ENCODE results near the gene UBE2L5.

UBE2L5 gene

DNA sequence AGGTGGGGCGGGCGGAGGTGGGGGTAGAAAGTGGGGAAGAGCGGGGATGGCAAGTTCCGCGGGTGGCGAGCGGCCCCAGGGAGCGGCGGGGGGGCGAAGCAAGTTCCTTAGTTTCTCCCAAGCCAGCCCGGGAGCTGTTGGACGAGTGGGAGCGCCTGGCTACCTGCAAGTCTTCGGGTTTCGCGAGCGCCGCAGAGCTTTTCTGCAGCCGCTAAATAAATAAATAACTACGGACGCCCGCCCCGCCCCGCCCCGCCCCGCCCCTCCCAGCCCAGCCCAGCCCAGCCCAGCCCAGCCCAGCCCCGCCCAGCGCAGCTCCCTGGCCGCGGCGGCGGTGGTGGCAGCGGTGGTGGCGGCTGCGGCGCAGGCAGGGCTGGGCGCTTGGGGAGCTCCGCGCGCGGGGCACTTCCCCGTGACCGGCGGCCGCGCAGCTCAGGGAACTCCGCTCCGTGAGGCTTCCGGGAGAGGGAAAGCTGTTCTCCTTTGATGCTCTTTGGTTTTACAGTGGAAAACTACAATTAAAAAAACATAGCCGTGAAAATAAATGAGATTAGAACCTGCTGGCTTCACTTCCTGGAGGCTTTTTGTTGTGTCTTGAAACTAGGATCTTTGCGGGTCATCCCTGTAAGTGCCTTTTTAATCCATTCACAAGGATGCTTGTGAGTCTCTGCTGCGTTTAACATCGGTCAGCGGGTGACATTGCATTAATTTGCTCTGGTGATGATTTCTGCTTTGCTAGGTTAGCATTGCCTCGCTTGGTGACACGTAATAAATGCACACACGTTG is at the start of gene UBE2L5:
UBE2L5 (plus strand) TSS at position 440 of the 786 bp plus-strand sequence. CDS start 5,498 bp downstream, outside the sequence.
- DNase-seq: peak; percentile 94

DNA sequence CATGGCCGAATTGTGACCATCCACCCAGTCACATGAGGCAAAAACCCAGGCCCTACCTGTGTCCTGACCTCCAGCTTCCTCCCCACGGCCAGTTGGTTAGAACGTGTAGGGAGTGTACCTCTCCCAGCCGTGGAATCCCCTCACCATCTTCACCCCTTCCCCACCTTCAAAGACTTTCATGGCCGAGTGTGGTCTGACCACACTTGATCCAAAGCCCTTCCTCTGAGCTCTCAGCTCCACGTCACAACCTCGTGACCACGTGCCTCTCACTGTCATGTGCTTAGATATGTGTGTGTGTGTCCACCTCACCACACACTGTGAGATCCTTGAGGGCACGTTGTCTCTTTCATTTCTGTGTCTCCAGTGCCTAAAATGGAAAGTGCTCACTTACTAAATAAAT is 48.6 kb upstream of the UBE2L5 start:
- no peak for DNase-seq

DNA sequence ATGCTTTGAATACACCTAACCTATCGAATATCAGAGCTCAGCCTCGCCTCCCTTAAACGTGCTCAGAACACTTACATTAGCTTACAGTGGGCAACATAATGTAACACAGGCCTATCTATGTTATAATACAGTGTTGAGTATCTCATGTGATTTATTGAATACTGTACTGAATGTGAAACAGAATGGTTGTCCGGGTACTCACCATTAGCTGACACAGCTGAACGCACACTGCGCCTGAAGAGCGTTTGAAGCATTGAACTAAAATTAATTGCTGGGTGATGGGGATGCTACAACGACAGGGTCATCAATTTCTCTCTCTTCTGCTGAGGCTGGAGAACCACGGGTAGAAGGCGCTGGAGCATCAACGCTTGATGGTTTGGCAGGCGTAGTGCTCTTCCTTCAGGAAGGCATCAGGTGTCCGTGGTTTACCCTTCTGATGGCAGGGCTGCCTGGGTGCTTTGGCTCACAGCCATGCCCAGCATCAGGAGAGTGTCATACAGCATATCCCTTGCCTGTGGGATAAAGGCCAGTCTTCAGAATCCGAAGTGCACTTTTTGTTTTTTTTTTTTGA is 46.9 kb upstream of the UBE2L5 start:
- DNase-seq: no peak

DNA sequence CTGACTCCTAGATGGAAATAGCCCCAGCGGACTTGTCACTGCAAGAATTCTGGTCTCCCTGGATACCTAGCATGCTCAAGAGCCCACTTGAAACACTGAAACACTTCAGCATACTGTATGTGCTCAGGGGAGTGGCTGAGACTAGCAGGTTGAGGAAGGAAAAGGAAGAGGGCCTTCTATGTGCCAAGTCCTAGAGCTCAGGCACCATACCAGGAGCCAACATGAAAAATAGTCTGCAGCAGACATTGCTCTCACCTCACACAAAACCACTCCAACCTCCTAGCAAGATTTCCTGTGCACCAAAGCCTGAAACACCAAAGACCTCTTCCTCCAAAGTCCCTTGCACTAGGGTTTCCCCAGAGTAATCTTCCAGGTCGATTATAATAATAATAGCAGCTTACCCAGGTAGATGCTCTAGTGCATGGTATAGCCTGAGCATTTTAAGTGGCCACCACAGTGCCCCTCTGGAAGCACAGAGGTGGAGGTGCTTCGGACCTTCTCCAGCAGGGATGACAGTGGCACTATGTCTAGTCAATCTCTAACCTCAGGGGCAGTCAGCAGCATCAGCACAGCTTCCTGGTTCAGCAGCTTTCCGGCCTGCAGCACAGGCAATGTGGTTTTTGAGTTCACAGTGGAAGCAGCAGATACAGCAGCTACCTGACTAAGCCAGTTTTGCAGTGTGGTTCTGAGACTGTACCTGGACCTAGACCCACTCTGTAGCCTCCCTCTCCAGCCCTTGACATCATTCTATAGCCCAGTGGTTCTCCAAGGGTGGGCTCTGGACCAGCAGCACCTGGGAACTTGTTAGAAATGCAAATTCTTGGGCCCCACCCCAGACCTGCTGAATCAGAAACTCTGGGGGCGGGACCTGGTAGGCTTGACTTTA is 45.6 kb upstream of the UBE2L5 start:
- DNase-seq: peak; percentile 63

DNA sequence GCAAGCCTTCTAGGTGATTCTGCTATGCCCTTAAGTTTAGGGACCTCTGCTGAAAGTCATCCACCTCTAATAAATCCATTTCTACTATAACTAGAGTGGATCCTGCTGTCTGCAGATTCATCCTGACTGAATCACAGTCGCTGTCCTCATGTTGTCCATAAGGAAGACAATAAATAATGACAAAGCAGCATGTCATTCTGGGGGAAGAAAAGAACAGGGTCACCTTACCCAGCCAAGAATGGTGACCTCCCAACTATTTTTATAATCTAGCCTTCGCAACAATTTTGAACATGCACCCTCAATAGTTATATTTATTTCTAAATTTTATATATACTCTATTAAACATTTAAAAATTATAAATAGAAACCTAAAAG is 45.0 kb upstream of the UBE2L5 start:
- no peak for DNase-seq

- no peak for DNase-seq
Measured at GRCh38 chr13:30378191-30378590, 44.1 kb upstream of the UBE2L5 start.

- no peak for DNase-seq
Measured at GRCh38 chr13:30381049-30381448, 41.2 kb upstream of the UBE2L5 start.

GRCh38 chr13:30382836-30383525 is 39.3 kb upstream of the UBE2L5 start:
- no peak for DNase-seq

GRCh38 chr13:30388406-30389283 is 33.6 kb upstream of the UBE2L5 start:
- no peak for DNase-seq

DNA sequence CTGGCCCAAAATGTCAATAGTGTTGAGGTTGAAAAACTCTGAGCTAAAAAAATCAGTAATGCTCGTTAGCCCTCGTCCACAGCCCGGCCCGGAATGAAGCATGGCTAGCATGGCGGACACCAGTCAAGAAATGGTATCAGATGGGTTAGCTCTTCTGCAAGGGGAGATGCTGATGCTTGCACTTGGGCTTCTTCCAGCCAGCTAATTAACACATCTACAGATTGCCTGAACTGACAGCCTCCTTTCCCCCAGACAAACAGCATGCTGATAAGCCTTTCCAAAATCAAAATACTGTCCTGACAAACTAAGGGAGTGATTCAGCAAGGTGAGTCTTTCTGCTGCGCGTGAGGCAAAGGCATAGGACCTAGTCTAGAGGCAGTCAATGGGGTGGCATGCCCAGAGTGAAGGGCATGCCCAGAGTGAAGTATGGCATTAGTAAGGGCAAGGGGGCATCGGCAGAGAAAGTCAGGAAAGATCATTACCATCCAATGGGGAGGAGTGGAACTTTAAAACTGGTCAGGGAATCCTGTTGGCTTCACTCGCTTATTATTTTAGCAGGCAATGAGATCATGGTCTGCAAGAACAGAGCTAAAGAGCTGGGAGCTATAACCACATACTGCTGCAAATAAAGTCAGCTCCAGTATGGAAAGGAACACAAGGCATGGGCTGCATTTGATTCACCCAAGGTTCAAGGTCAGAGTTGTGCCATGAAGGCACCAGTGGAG is 30.2 kb upstream of the UBE2L5 start:
- no peak for DNase-seq

GRCh38 chr13:30392681-30393045 is 29.6 kb upstream of the UBE2L5 start:
- no peak for DNase-seq

- DNase-seq: no peak
Measured at GRCh38 chr13:30394751-30395191, 27.5 kb upstream of the UBE2L5 start.

GRCh38 chr13:30395192-30396158 is 26.8 kb upstream of the UBE2L5 start:
- DNase-seq: peak; percentile 77

- DNase-seq: no peak
Measured at GRCh38 chr13:30396434-30397075, 25.7 kb upstream of the UBE2L5 start.

DNA sequence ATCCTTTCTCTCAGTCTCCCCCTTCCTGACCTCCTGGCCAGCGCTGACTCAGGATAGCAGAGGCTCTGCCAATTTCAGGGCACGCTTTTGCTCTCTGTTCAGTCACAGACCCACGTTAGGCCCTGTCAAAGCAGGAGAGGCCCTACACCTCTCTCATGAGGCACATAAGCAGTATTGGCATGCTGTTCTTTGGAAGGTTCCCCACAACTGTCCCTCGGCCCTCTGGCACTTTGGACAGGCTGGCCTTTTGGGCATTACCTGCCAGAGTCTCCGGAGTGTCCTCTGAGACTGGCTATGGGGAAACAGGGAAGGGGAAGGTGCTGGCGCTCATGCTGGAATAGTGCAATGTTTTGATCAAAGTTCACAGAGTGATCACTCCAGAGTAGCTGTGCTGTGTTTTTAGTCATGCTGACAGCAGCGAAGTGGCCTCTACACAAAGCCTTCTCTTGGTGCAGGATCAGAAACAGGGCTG is 23.7 kb upstream of the UBE2L5 start:
- no peak for DNase-seq

- no peak for DNase-seq
Measured at GRCh38 chr13:30400376-30400775, 21.9 kb upstream of the UBE2L5 start.

DNA sequence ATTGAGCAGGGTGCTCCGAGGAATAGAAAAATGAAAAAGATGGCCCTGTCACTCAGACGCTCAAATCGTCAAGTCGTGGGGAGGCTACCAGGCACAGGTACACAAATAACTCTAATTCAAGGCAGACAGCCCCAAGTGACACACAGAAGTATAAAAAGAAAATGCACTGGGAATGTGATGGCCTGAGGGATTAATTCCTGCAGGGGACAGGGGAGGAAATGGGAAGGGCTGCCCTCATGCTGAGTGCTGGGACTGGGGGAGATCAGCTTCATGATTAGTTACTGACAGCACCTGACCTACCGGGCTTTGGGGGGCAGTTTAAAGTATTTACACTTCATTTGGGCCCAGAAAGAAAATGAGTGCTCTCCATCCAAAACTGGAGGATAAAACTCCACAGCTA is 20.9 kb upstream of the UBE2L5 start:
- no peak for DNase-seq

GRCh38 chr13:30403456-30403855 is 18.8 kb upstream of the UBE2L5 start:
- no peak for DNase-seq

GRCh38 chr13:30404207-30404606 is 18.1 kb upstream of the UBE2L5 start:
- DNase-seq: no peak

All from islet precursor cell (in vitro differentiated cells).